Nephron (organoid): ENCODE measurements around the gene PCNA.

Experiments used
- H3K27ac Mint-ChIP-seq, 3 experiments: 2 replicates each; pipeline ENCODE4 v1.8.0; 2020; ENCODE audit warnings: mixed read lengths in 3 of 3, mild to moderate bottlenecking in 2 of 3, moderate library complexity in 1 of 3
- H3K27me3 Mint-ChIP-seq: 2 replicates; pipeline ENCODE4 v1.8.0; 2021; ENCODE audit warnings: low read depth, mild to moderate bottlenecking, moderate library complexity, mixed read lengths
- H3K36me3 Mint-ChIP-seq: 2 replicates; pipeline ENCODE4 v1.8.0; 2020; ENCODE audit warnings: low read depth, mixed read lengths
- H3K4me1 Mint-ChIP-seq: 2 replicates; pipeline ENCODE4 v1.8.0; 2020; ENCODE audit warnings: mixed read lengths
- H3K4me3 Mint-ChIP-seq, 3 experiments: 2 replicates each; pipeline ENCODE4 v1.8.0; 2020; ENCODE audit warnings: mild to moderate bottlenecking in 3 of 3, mixed read lengths in 3 of 3, moderate library complexity in 2 of 3
- H3K9me3 Mint-ChIP-seq: 2 replicates; pipeline ENCODE4 v1.8.0; 2020; ENCODE audit warnings: mixed read lengths
- TF ChIP-seq, protein P1 (sequence below), 3 experiments: fragments of 200-600 bp; sonication (generic); IDR thresholded peaks; one replicate each; pipeline ENCODE4 v1.5.0; 2021; ENCODE audit warnings: antibody characterized with exemption in 3 of 3; ENCODE audit not compliant: unreplicated experiment in 3 of 3

The PCNA gene

GRCh38 chr20:5091902-5092301 is 27.9 kb downstream of the PCNA start:
- Mint-ChIP-seq H3K36me3 (peaks cover 12% of the 10 kb centered on the region), H3K27me3 (no peaks in the 10 kb centered on the region), H3K27ac (no peak overlapping the region), H3K4me3 (no peak overlapping the region), H3K4me1 (no peaks in the 10 kb centered on the region), H3K9me3 (no peaks in the 10 kb centered on the region)
- TF ChIP-seq, protein P1, sequence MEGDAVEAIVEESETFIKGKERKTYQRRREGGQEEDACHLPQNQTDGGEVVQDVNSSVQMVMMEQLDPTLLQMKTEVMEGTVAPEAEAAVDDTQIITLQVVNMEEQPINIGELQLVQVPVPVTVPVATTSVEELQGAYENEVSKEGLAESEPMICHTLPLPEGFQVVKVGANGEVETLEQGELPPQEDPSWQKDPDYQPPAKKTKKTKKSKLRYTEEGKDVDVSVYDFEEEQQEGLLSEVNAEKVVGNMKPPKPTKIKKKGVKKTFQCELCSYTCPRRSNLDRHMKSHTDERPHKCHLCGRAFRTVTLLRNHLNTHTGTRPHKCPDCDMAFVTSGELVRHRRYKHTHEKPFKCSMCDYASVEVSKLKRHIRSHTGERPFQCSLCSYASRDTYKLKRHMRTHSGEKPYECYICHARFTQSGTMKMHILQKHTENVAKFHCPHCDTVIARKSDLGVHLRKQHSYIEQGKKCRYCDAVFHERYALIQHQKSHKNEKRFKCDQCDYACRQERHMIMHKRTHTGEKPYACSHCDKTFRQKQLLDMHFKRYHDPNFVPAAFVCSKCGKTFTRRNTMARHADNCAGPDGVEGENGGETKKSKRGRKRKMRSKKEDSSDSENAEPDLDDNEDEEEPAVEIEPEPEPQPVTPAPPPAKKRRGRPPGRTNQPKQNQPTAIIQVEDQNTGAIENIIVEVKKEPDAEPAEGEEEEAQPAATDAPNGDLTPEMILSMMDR (IDR thresholded peaks at IDR 0.05; ENCODE audit: unreplicated experiment in 3 of 3): no peak

DNA sequence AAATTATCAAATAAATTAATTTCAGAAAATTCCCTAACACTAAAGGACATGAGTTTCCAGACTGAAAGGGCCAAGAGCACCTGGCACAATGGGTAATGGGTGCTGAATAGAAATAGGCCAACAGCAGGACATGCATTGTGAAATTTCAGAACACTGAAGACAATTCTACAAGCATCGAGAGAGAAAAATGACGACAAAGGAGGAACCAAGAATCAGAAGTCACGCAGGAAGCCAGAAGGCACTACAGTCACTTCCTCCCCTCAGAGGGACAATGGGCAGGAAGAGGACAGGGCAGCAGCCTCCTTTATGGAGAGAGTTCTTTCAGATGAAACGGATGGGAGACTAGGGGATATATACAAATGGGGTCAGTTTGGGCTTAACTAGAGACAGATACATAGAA is 29.6 kb downstream of the PCNA start:
- Mint-ChIP-seq H3K9me3 (no peaks in the 10 kb centered on the region), H3K36me3 (peaks cover 5% of the 10 kb centered on the region), H3K27me3 (no peaks in the 10 kb centered on the region), H3K4me3 (no peak overlapping the region), H3K27ac (no peak overlapping the region), H3K4me1 (no peaks in the 10 kb centered on the region)
- TF ChIP-seq, protein P1 (IDR thresholded peaks at IDR 0.05; ENCODE audit: unreplicated experiment in 3 of 3): no peak

DNA sequence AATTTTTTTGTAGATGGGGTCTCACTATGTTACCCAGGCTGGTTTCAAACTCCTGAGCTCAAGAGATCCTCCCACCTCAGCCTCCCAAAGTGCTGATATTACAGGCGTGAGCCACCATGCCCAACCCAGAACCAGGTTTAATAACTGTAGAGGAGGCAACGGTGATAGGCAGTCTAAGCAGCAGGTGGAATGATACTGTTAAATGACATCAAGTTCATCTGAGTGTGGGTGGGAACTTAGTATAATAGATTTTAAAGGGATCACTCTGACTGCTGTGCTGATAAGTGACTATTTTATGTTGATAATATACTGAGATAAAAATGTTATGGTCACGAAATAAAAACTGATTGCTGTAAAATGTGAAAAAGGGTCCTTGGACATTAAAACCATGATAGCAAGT is 31.1 kb downstream of the PCNA start:
- Mint-ChIP-seq H3K27me3 (no peaks in the 10 kb centered on the region), H3K4me3 (no peak overlapping the region), H3K36me3 (peaks cover 5% of the 10 kb centered on the region), H3K4me1 (no peaks in the 10 kb centered on the region), H3K9me3 (no peaks in the 10 kb centered on the region), H3K27ac (no peak overlapping the region)
- TF ChIP-seq, protein P1 (IDR thresholded peaks at IDR 0.05; ENCODE audit: unreplicated experiment in 3 of 3): no peak

- TF ChIP-seq, protein P1 (IDR thresholded peaks at IDR 0.05; ENCODE audit: unreplicated experiment in 3 of 3): no peak
- Mint-ChIP-seq H3K27ac (no peak overlapping the region), H3K4me1 (no peaks in the 10 kb centered on the region), H3K9me3 (no peaks in the 10 kb centered on the region), H3K4me3 (no peak overlapping the region), H3K27me3 (peaks cover 4% of the 10 kb centered on the region), H3K36me3 (no peaks in the 10 kb centered on the region)
Measured at GRCh38 chr20:5085380-5085779, 34.4 kb downstream of the PCNA start.

DNA sequence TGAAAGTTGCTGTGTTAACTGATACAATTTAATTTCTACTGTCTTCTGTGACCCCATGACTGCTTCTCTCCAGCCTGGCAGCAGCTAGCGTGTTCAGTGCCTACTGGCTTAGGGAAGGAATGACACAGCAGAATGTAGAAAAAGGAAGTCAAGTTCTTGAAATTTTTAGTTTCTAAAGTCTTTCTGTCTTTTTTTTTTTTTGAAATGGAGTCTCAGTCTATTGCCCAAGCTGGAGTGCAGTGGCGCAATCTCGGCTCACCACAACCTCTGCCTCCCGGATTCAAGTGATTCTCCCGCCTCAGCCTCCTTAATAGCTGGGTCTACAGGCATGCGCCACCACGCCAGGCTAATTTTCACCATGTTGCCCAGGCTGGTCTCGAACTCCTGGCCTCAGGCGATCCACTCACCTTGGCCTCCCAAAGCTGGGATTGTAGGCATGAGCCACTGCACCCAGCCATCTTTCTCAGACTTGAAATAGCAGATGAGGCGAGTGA is 39.3 kb downstream of the PCNA start:
- H3K4me1 Mint-ChIP-seq: no peaks in the 10 kb centered on the region
- H3K27me3 Mint-ChIP-seq: peaks cover 4% of the 10 kb centered on the region
- no peak overlapping the region for H3K27ac Mint-ChIP-seq
- TF ChIP-seq, protein P1 (IDR thresholded peaks at IDR 0.05; ENCODE audit: unreplicated experiment in 3 of 3): no peak
- H3K4me3 Mint-ChIP-seq: no peak overlapping the region
- H3K9me3 Mint-ChIP-seq: no peaks in the 10 kb centered on the region
- no peaks in the 10 kb centered on the region for H3K36me3 Mint-ChIP-seq

- Mint-ChIP-seq H3K36me3 (no peaks in the 10 kb centered on the region), H3K4me1 (no peaks in the 10 kb centered on the region), H3K27ac (no peak overlapping the region), H3K9me3 (no peaks in the 10 kb centered on the region), H3K27me3 (peaks cover 4% of the 10 kb centered on the region), H3K4me3 (no peak overlapping the region)
- TF ChIP-seq, protein P1 (IDR thresholded peaks at IDR 0.05; ENCODE audit: unreplicated experiment in 3 of 3): no peak
Measured at GRCh38 chr20:5078399-5078958, 41.3 kb downstream of the PCNA start.
